IMR-90 (cell line): ENCODE results near the gene DHX57. TPM values are rescaled to one million over a fixed set of nuclear protein-coding genes. Genes with fewer than 3 reads are reported as not detected.

Experiments used
- ATAC-seq: fragments of 200-7000 bp; cut with Tn5 transposase; 2 replicates; pipeline ENCODE4 v1.9.1; 2020; ENCODE audit warnings: low read depth, mild to moderate bottlenecking, moderate library complexity
- BruUV-seq: library from RNA; stranded (reverse); fragments of 400-500 nt; replicated peaks from 2 replicates; lab custom pipeline; 2021; lab: Mats Ljungman, UMichigan
- CTCF ChIA-PET: fragments of 300-600 bp; formaldehyde crosslinking; extraction: SDS; loops from one replicate; lab custom pipeline; 2021; ENCODE audit warnings: antibody characterized with exemption; lab: Yijun Ruan, JAX
- POLR2A ChIA-PET: fragments of 300-600 bp; sonication (Branson Sonifier 250); formaldehyde crosslinking; loops from one replicate; lab custom pipeline; 2022; ENCODE audit warnings: antibody characterized with exemption; ENCODE audit not compliant: unreplicated experiment; lab: Charles Lee
- DNase-seq: peaks from one replicate; pipeline ENCODE4 v3.0.0; 2013
- H2AFZ ChIP-seq: replicated peaks from 2 replicates; pipeline ENCODE3; 2013; ENCODE audit warnings: low read length, mild to moderate bottlenecking; ENCODE audit not compliant: poor library complexity
- H2AK5ac ChIP-seq: 2 replicates; pipeline ENCODE4 v1.6.1; 2013; ENCODE audit warnings: low read depth, low read length, inconsistent platforms
- H2AK9ac ChIP-seq: replicated peaks from 2 replicates; pipeline ENCODE3; 2013; ENCODE audit warnings: mild to moderate bottlenecking, low read depth, low read length, moderate library complexity; ENCODE audit not compliant: poor library complexity
- H2BK120ac ChIP-seq: 2 replicates; pipeline ENCODE4 v1.6.1; 2013; ENCODE audit warnings: low read depth, low read length, inconsistent platforms
- H2BK15ac ChIP-seq: 3 replicates; pipeline ENCODE4 v1.6.1; 2013; ENCODE audit warnings: low read depth, low read length, inconsistent platforms
- H2BK20ac ChIP-seq: 2 replicates; pipeline ENCODE4 v1.6.1; 2013; ENCODE audit warnings: low read depth, mild to moderate bottlenecking, inconsistent platforms, low read length, moderate library complexity
- H2BK5ac ChIP-seq: 2 replicates; pipeline ENCODE4 v1.6.1; 2013; ENCODE audit warnings: mild to moderate bottlenecking, low read depth, low read length, inconsistent platforms; ENCODE audit not compliant: poor library complexity, severe bottlenecking
- H3K14ac ChIP-seq: replicated peaks from 2 replicates; pipeline ENCODE4 v1.6.1; 2013; ENCODE audit warnings: low read depth, low read length, inconsistent platforms
- H3K18ac ChIP-seq: 2 replicates; pipeline ENCODE4 v1.6.1; 2013; ENCODE audit warnings: low read depth, low read length, control low read depth
- H3K23ac ChIP-seq: 2 replicates; pipeline ENCODE4 v1.6.1; 2013; ENCODE audit warnings: low read depth, low read length, inconsistent platforms
- H3K27ac ChIP-seq: 2 replicates; pipeline ENCODE4 v1.5.1; 2013; ENCODE audit warnings: mild to moderate bottlenecking, control low read depth, low read length; ENCODE audit not compliant: insufficient read depth
- H3K27me3 ChIP-seq: 2 replicates; pipeline ENCODE4 v1.6.1; 2013; ENCODE audit warnings: low read length; ENCODE audit not compliant: control insufficient read depth, insufficient read depth
- H3K36me3 ChIP-seq: 2 replicates; pipeline ENCODE4 v1.6.1; 2013; ENCODE audit warnings: low read length, mixed read lengths; ENCODE audit not compliant: control insufficient read depth, insufficient read depth
- H3K4ac ChIP-seq: 2 replicates; pipeline ENCODE4 v1.6.1; 2013; ENCODE audit warnings: low read depth, low read length, inconsistent platforms
- H3K4me1 ChIP-seq: 2 replicates; pipeline ENCODE4 v1.6.1; 2013; ENCODE audit warnings: low read length, mixed read lengths; ENCODE audit not compliant: control insufficient read depth, insufficient read depth
- H3K4me2 ChIP-seq: 2 replicates; pipeline ENCODE4 v1.6.1; 2013; ENCODE audit warnings: low read depth, mild to moderate bottlenecking, control low read depth, low read length, moderate library complexity
- H3K4me3 ChIP-seq: 2 replicates; pipeline ENCODE4 v1.5.1; 2013; ENCODE audit warnings: low read depth, mild to moderate bottlenecking, control low read depth, low read length, moderate library complexity; ENCODE audit not compliant: insufficient read depth
- H3K56ac ChIP-seq: 2 replicates; pipeline ENCODE4 v1.6.1; 2013; ENCODE audit warnings: low read length, inconsistent platforms; ENCODE audit not compliant: insufficient read depth; ENCODE audit errors: extremely low read depth
- H3K79me1 ChIP-seq, 2 experiments: 2 replicates each; pipeline ENCODE4 v1.6.1; 2013; ENCODE audit warnings: low read length in 2 of 2, inconsistent platforms in 1 of 2, low read depth in 1 of 2
- H3K9ac ChIP-seq: 2 replicates; pipeline ENCODE4 v1.6.1; 2013; ENCODE audit warnings: low read depth, low read length, control low read depth
- H3K9me1 ChIP-seq: 2 replicates; pipeline ENCODE4 v1.6.1; 2013; ENCODE audit warnings: low read length, inconsistent platforms; ENCODE audit not compliant: insufficient read depth
- H3K9me3 ChIP-seq: 2 replicates; pipeline ENCODE4 v1.6.1; 2013; ENCODE audit warnings: low read length; ENCODE audit not compliant: control insufficient read depth, insufficient read depth
- H4K20me1 ChIP-seq: 2 replicates; pipeline ENCODE4 v1.6.1; 2013; ENCODE audit warnings: low read length, inconsistent platforms; ENCODE audit not compliant: insufficient read depth
- H4K5ac ChIP-seq: 2 replicates; pipeline ENCODE4 v1.6.1; 2013; ENCODE audit warnings: mild to moderate bottlenecking, low read depth, low read length, control low read depth
- H4K8ac ChIP-seq, 2 experiments: 2 replicates each; pipeline ENCODE4 v1.6.1; 2013; ENCODE audit warnings: low read depth in 2 of 2, low read length in 2 of 2, control low read depth in 1 of 2, inconsistent platforms in 1 of 2
- H4K91ac ChIP-seq: 2 replicates; pipeline ENCODE4 v1.6.1; 2013; ENCODE audit warnings: low read depth, low read length, inconsistent platforms; ENCODE audit not compliant: insufficient read depth
- CEBPB ChIP-seq: IDR thresholded peaks from 2 replicates; pipeline ENCODE4 v1.6.1; 2012; ENCODE audit warnings: low read depth, low read length, improper control_type of control experiment
- MAFK ChIP-seq: IDR thresholded peaks from 2 replicates; pipeline ENCODE4 v1.6.1; 2012; ENCODE audit warnings: low read depth, low read length, improper control_type of control experiment
- WGBS, 2 experiments: methylation state at CpG; one replicate each; pipeline versions ENCODE4 v1.1.5 to v1.1.7; 2013; ENCODE audit warnings: missing lambda C conversion rate in 2 of 2; ENCODE audit not compliant: insufficient read length in 1 of 2; ENCODE audit errors: extremely low coverage in 2 of 2; 5-methylcytosine and 5-hydroxymethylcytosine counted together
- dilution Hi-C: fragments of 300-500 bp; cut with HindIII; formaldehyde crosslinking; loops from one replicate; pipeline ENCODE4 v1.14.3; 2018; ENCODE audit warnings: low sequenced_read_pairs; ENCODE audit not compliant: unreplicated experiment
- in situ Hi-C: fragments of 300-500 bp; cut with MboI; formaldehyde crosslinking; loops from 3 replicates; pipeline ENCODE4 v1.14.3; 2019; ENCODE audit warnings: low sequenced_read_pairs, inconsistent platforms, mixed read lengths
- intact Hi-C: fragments of 100-400 bp; cut with micrococcal nuclease; formaldehyde crosslinking; loops from 2 replicates; pipeline ENCODE4 v1.10.0; 2022
- polyA plus RNA-seq, 3 experiments: library from polyadenylated mRNA; depleted of rRNA; stranded (reverse); fragments of >200 nt; gene quantifications; 2 replicates each; pipeline ENCODE4 v1.2.3, GENCODE V29; 2012; ENCODE audit warnings: low replicate concordance in 1 of 3
- total RNA-seq: library from RNA; depleted of rRNA; stranded (reverse); fragments of >200 nt; gene quantifications from 2 replicates; pipeline ENCODE4 v1.2.3, GENCODE V29; 2012

DHX57 gene
- total and polyA plus RNA-seq, 2 of the 4 experiments (the other 2 are of a cell fraction), result 9.5 to 24.4 TPM

- TF ChIP-seq MAFK, result no peak
- TF ChIP-seq CEBPB, result peak; percentile 93
- Histone ChIP-seq H2BK20ac (no peak overlapping the region), H4K91ac (no peak overlapping the region), H3K9me3 (no peaks in the 10 kb centered on the region), H3K9me1 (no peaks in the 10 kb centered on the region), H3K36me3 (peaks cover 24% of the 10 kb centered on the region), H3K4me1 (no peaks in the 10 kb centered on the region), H2BK5ac (no peak overlapping the region), H3K23ac (no peak overlapping the region), H3K27ac (no peak overlapping the region), H2AFZ (no peak overlapping the region), H4K8ac (no peak overlapping the region), H2BK15ac (no peak overlapping the region), H2AK9ac (no peak overlapping the region), H4K20me1 (no peaks in the 10 kb centered on the region), H3K18ac (no peak overlapping the region), H4K5ac (no peak overlapping the region), H2BK120ac (no peak overlapping the region), H3K4ac (no peak overlapping the region), H3K56ac (no peak overlapping the region), H3K4me3 (no peak overlapping the region), H3K9ac (no peak overlapping the region), H3K4me2 (no peak overlapping the region), H3K79me1 (no peaks in the 10 kb centered on the region; a peak in 1 of 4 replicates), H2AK5ac (no peak overlapping the region), H3K27me3 (no peaks in the 10 kb centered on the region), H3K14ac (no peak overlapping the region)
- no TSS peak for BruUV-seq
- ChIA-PET CTCF (interaction anchor here (0.8 kb wide), 1 partner anchor 16 kb away, joined by 4 read pairs; no protein-coding TSS in a partner anchor), POLR2A (no interaction called here)
- peak; percentile 61 for ATAC-seq
- WGBS, 2 experiments, result no CpG with 5 or more reads among the region's 1 CpG
- in situ Hi-C loops, result no loop called here
- intact Hi-C loops, result no loop called here
- peak; percentile 65 for DNase-seq
- dilution Hi-C loops, result no loop called here
These were observed 19.6 kb downstream of the DHX57 start for GRCh38 chr2:38856165-38856564.
